DND-41 (cell line): ENCODE data around the gene GRID2.

Experiments
- ATAC-seq: fragments of 200-7000 bp; cut with Tn5 transposase; 3 replicates; pipeline ENCODE4 v1.9.1; 2021; ENCODE audit warnings: low read depth; ENCODE audit not compliant: insufficient read depth
- DNase-seq: peaks from one replicate; pipeline ENCODE4 v3.0.0-alpha.2; 2020
- H2AFZ ChIP-seq: 2 replicates; pipeline ENCODE4 v1.6.0; 2012; ENCODE audit warnings: low read depth, low read length
- H3K27ac ChIP-seq: 2 replicates; pipeline ENCODE4 v1.5.1; 2012; ENCODE audit warnings: low read length, inconsistent platforms
- H3K27me3 ChIP-seq: fragments of 200-600 bp; sonication (generic); 2 replicates; pipeline ENCODE4 v1.6.0; 2012; ENCODE audit warnings: low read length, mild to moderate bottlenecking, inconsistent platforms; ENCODE audit not compliant: insufficient read depth, poor library complexity
- H3K36me3 ChIP-seq: 2 replicates; pipeline ENCODE4 v1.5.1; 2012; ENCODE audit warnings: low read length, inconsistent platforms; ENCODE audit not compliant: insufficient read depth
- H3K4me1 ChIP-seq: 2 replicates; pipeline ENCODE4 v1.5.1; 2012; ENCODE audit warnings: mild to moderate bottlenecking, low read length; ENCODE audit not compliant: insufficient read depth
- H3K4me2 ChIP-seq: 2 replicates; pipeline ENCODE4 v1.6.0; 2012; ENCODE audit warnings: mild to moderate bottlenecking, moderate library complexity, low read length, inconsistent platforms; ENCODE audit not compliant: insufficient read depth
- H3K4me3 ChIP-seq, 2 experiments: fragments of 200-600 bp in 1 of 2; shearing (Covaris generic) in 1 of 2; 2 replicates each; pipeline ENCODE4 v1.5.1; 2012 to 2016; ENCODE audit warnings: inconsistent platforms in 2 of 2, low read length in 2 of 2, mild to moderate bottlenecking in 2 of 2, low read depth in 1 of 2, moderate library complexity in 1 of 2
- H3K79me2 ChIP-seq: 2 replicates; pipeline ENCODE4 v1.6.0; 2012; ENCODE audit warnings: low read length, inconsistent platforms; ENCODE audit not compliant: insufficient read depth
- H3K9ac ChIP-seq: 2 replicates; pipeline ENCODE4 v1.6.0; 2012; ENCODE audit warnings: low read depth, mild to moderate bottlenecking, inconsistent platforms, low read length, moderate library complexity
- H3K9me3 ChIP-seq: 2 replicates; pipeline ENCODE4 v1.5.1; 2012; ENCODE audit warnings: low read length, moderate library complexity, mild to moderate bottlenecking, inconsistent platforms; ENCODE audit not compliant: insufficient read depth, severe bottlenecking
- H4K20me1 ChIP-seq: 2 replicates; pipeline ENCODE4 v1.6.0; 2012; ENCODE audit warnings: low read length; ENCODE audit not compliant: insufficient read depth
- CTCF ChIP-seq: IDR thresholded peaks from 2 replicates; pipeline ENCODE4 v1.5.1; 2012; ENCODE audit warnings: borderline replicate concordance, low read length, moderate library complexity, mild to moderate bottlenecking; ENCODE audit not compliant: poor library complexity, severe bottlenecking; ENCODE audit errors: extremely low read depth
- EZH2 ChIP-seq: IDR thresholded peaks from 3 replicates; pipeline ENCODE4 v1.6.1; 2012; ENCODE audit warnings: borderline replicate concordance, low read depth, mild to moderate bottlenecking, moderate library complexity, low read length, inconsistent platforms; ENCODE audit not compliant: severe bottlenecking

The GRID2 gene

GRCh38 chr4:93451954-93452353, 1148.2 kb downstream of the GRID2 start:
- no peak for ATAC-seq
- no peak overlapping the region for H3K27ac ChIP-seq
- H4K20me1 ChIP-seq = no peaks in the 10 kb centered on the region
- no peak overlapping the region for H3K9ac ChIP-seq
- H3K27me3 ChIP-seq = no peaks in the 10 kb centered on the region
- H3K9me3 ChIP-seq = no peaks in the 10 kb centered on the region
- DNase-seq = no peak
- TF ChIP-seq CTCF (no peak), EZH2 (no peak)
- H3K4me3 ChIP-seq = no peak overlapping the region
- no peaks in the 10 kb centered on the region for H3K79me2 ChIP-seq
- no peaks in the 10 kb centered on the region for H3K36me3 ChIP-seq
- H3K4me2 ChIP-seq = no peak overlapping the region
- H3K4me1 ChIP-seq = no peaks in the 10 kb centered on the region
- H2AFZ ChIP-seq = no peak overlapping the region

- H3K9me3 ChIP-seq = no peaks in the 10 kb centered on the region
- ATAC-seq = no peak
- H3K27me3 ChIP-seq = no peaks in the 10 kb centered on the region
- no peak overlapping the region for H3K9ac ChIP-seq
- no peaks in the 10 kb centered on the region for H3K79me2 ChIP-seq
- no peaks in the 10 kb centered on the region for H4K20me1 ChIP-seq
- no peak overlapping the region for H2AFZ ChIP-seq
- no peak overlapping the region for H3K4me3 ChIP-seq
- no peak overlapping the region for H3K4me2 ChIP-seq
- H3K36me3 ChIP-seq = no peaks in the 10 kb centered on the region
- H3K27ac ChIP-seq = no peak overlapping the region
- TF ChIP-seq EZH2 = no peak
- TF ChIP-seq CTCF = no peak
- no peak for DNase-seq
- no peaks in the 10 kb centered on the region for H3K4me1 ChIP-seq
These were observed 1157.8 kb downstream of the GRID2 start for GRCh38 chr4:93461541-93461940.

GRCh38 chr4:93466446-93466845, 1162.7 kb downstream of the GRID2 start:
- H3K4me3 ChIP-seq = no peak overlapping the region
- no peaks in the 10 kb centered on the region for H3K27me3 ChIP-seq
- H3K9me3 ChIP-seq = no peaks in the 10 kb centered on the region
- no peak overlapping the region for H3K27ac ChIP-seq
- H3K36me3 ChIP-seq = no peaks in the 10 kb centered on the region
- no peak overlapping the region for H2AFZ ChIP-seq
- no peak overlapping the region for H3K9ac ChIP-seq
- ATAC-seq (no peak), DNase-seq (no peak)
- no peaks in the 10 kb centered on the region for H3K79me2 ChIP-seq
- H3K4me2 ChIP-seq = no peak overlapping the region
- TF ChIP-seq EZH2 = no peak
- no peak for TF ChIP-seq CTCF
- no peaks in the 10 kb centered on the region for H3K4me1 ChIP-seq
- H4K20me1 ChIP-seq = no peaks in the 10 kb centered on the region

GRCh38 chr4:93467484-93468155, 1163.9 kb downstream of the GRID2 start:
- no peaks in the 10 kb centered on the region for H3K27me3 ChIP-seq
- H3K4me3 ChIP-seq = no peak overlapping the region
- H3K9me3 ChIP-seq = no peaks in the 10 kb centered on the region
- H3K4me1 ChIP-seq = no peaks in the 10 kb centered on the region
- H3K27ac ChIP-seq = no peak overlapping the region
- no peak for ATAC-seq
- H3K36me3 ChIP-seq = no peaks in the 10 kb centered on the region
- TF ChIP-seq CTCF (no peak), EZH2 (no peak)
- no peaks in the 10 kb centered on the region for H4K20me1 ChIP-seq
- no peaks in the 10 kb centered on the region for H3K79me2 ChIP-seq
- no peak overlapping the region for H3K9ac ChIP-seq
- no peak overlapping the region for H3K4me2 ChIP-seq
- no peak overlapping the region for H2AFZ ChIP-seq
- no peak for DNase-seq
